Measurements from ENCODE around the gene ZNF487. TPM values are rescaled to one million over a fixed set of nuclear protein-coding genes. Genes with fewer than 3 reads are reported as not detected.
"Not testable (repeated sequence)": the region's sequence is repeated elsewhere in the genome, so short reads cannot be mapped to it uniquely, and the experiment has no call there.

Gene ZNF487
- total and polyA plus RNA-seq, 4 donors: 8.4 to 25.4 (median 9.1) TPM

GRCh38 chr10:43390333-43390732, 46.6 kb upstream of the ZNF487 start:
- DNase-seq: no peak
- no peak for ATAC-seq (ENCODE audit: insufficient read depth, low FRiP score)
- no peaks in the 10 kb centered on the region for H3K27me3 ChIP-seq (ENCODE audit: control insufficient read depth in 3 of 3, insufficient read depth in 3 of 3, low read length in 2 of 3)
- peaks cover 0 to 8% (median 0%) of the 10 kb centered on the region in 5 donors for H3K4me1 ChIP-seq (ENCODE audit: control insufficient read depth in 5 of 5, insufficient read depth in 5 of 5, low read length in 5 of 5)
- H3K9me3 ChIP-seq (ENCODE audit: control insufficient read depth in 4 of 4, insufficient read depth in 3 of 4, low read length in 3 of 4): no peaks in the 10 kb centered on the region
- no peak overlapping the region for H3K4me3 ChIP-seq
- no peak overlapping the region for H3K9ac ChIP-seq (ENCODE audit: insufficient read depth in 1 of 2, low read length in 2 of 2)
- peaks cover 34 to 67% (median 48%) of the 10 kb centered on the region in 4 donors for H3K36me3 ChIP-seq (ENCODE audit: control insufficient read depth in 4 of 4, insufficient read depth in 4 of 4, low read length in 4 of 4)
- 86 to 91% methylated on average over 5 of the region's 5 CpGs for WGBS, 2 donors
- H3K27ac ChIP-seq (ENCODE audit: low read depth in 1 of 2, low read length in 1 of 2): no peak overlapping the region
- no peak for TF ChIP-seq CTCF (IDR thresholded peaks at IDR 0.05; ENCODE audit: control extremely low read depth, extremely low read depth)

- Histone ChIP-seq H3K9ac (ENCODE audit: insufficient read depth in 1 of 2, low read length in 2 of 2) (no peak overlapping the region), H3K4me3 (no peak overlapping the region), H3K4me1 (ENCODE audit: control insufficient read depth in 5 of 5, insufficient read depth in 5 of 5, low read length in 5 of 5) (peaks cover 0 to 10% (median 0%) of the 10 kb centered on the region in 5 donors), H3K27me3 (ENCODE audit: control insufficient read depth in 3 of 3, insufficient read depth in 3 of 3, low read length in 2 of 3) (no peaks in the 10 kb centered on the region), H3K27ac (ENCODE audit: low read depth in 1 of 2, low read length in 1 of 2) (no peak overlapping the region), H3K9me3 (ENCODE audit: control insufficient read depth in 4 of 4, insufficient read depth in 3 of 4, low read length in 3 of 4) (no peaks in the 10 kb centered on the region), H3K36me3 (ENCODE audit: control insufficient read depth in 4 of 4, insufficient read depth in 4 of 4, low read length in 4 of 4) (peaks cover 32 to 67% (median 48%) of the 10 kb centered on the region in 4 donors)
- TF ChIP-seq CTCF (IDR thresholded peaks at IDR 0.05; ENCODE audit: control extremely low read depth, extremely low read depth): no peak
- no peak for ATAC-seq (ENCODE audit: insufficient read depth, low FRiP score)
- peak; percentile 29 to 52 (median 46) for DNase-seq
- WGBS, 2 donors: 76 to 78% methylated on average over 7 of the region's 7 CpGs
Observed at GRCh38 chr10:43390759-43391158, 46.2 kb upstream of the ZNF487 start.

- no peak overlapping the region for H3K27ac ChIP-seq (ENCODE audit: low read depth in 1 of 2, low read length in 1 of 2)
- no peak overlapping the region for H3K4me3 ChIP-seq
- no peak overlapping the region for H3K9ac ChIP-seq (ENCODE audit: insufficient read depth in 1 of 2, low read length in 2 of 2)
- ATAC-seq (ENCODE audit: insufficient read depth, low FRiP score) (no peak), DNase-seq (no peak)
- TF ChIP-seq CTCF (IDR thresholded peaks at IDR 0.05; ENCODE audit: control extremely low read depth, extremely low read depth): no peak
- WGBS, 2 donors: 93% methylated on average over 6 of the region's 6 CpGs
- H3K36me3 ChIP-seq (ENCODE audit: control insufficient read depth in 4 of 4, insufficient read depth in 4 of 4, low read length in 4 of 4): peaks cover 32 to 67% (median 46%) of the 10 kb centered on the region in 4 donors
- H3K27me3 ChIP-seq (ENCODE audit: control insufficient read depth in 3 of 3, insufficient read depth in 3 of 3, low read length in 2 of 3): no peaks in the 10 kb centered on the region
- peaks cover 0 to 10% (median 0%) of the 10 kb centered on the region in 5 donors for H3K4me1 ChIP-seq (ENCODE audit: control insufficient read depth in 5 of 5, insufficient read depth in 5 of 5, low read length in 5 of 5)
- no peaks in the 10 kb centered on the region for H3K9me3 ChIP-seq (ENCODE audit: control insufficient read depth in 4 of 4, insufficient read depth in 3 of 4, low read length in 3 of 4)
Observed at GRCh38 chr10:43391496-43391895, 45.4 kb upstream of the ZNF487 start.

GRCh38 chr10:43392748-43393147, 44.2 kb upstream of the ZNF487 start:
- WGBS, 2 donors: 90 to 91% methylated on average over 3 of the region's 3 CpGs
- peaks cover 0 to 14% (median 0%) of the 10 kb centered on the region in 5 donors for H3K4me1 ChIP-seq (ENCODE audit: control insufficient read depth in 5 of 5, insufficient read depth in 5 of 5, low read length in 5 of 5)
- no peaks in the 10 kb centered on the region for H3K27me3 ChIP-seq (ENCODE audit: control insufficient read depth in 3 of 3, insufficient read depth in 3 of 3, low read length in 2 of 3)
- no peak overlapping the region for H3K9ac ChIP-seq (ENCODE audit: insufficient read depth in 1 of 2, low read length in 2 of 2)
- no peak for ATAC-seq (ENCODE audit: insufficient read depth, low FRiP score)
- H3K36me3 ChIP-seq (ENCODE audit: control insufficient read depth in 4 of 4, insufficient read depth in 4 of 4, low read length in 4 of 4): peaks cover 25 to 55% (median 37%) of the 10 kb centered on the region in 4 donors
- no peak overlapping the region for H3K4me3 ChIP-seq
- H3K9me3 ChIP-seq (ENCODE audit: control insufficient read depth in 4 of 4, insufficient read depth in 3 of 4, low read length in 3 of 4): no peaks in the 10 kb centered on the region
- no peak overlapping the region for H3K27ac ChIP-seq (ENCODE audit: low read depth in 1 of 2, low read length in 1 of 2)
- no peak for TF ChIP-seq CTCF (IDR thresholded peaks at IDR 0.05; ENCODE audit: control extremely low read depth, extremely low read depth)
- no peak for DNase-seq

GRCh38 chr10:43393186-43393585, 43.7 kb upstream of the ZNF487 start:
- H3K9ac ChIP-seq (ENCODE audit: insufficient read depth in 1 of 2, low read length in 2 of 2): not testable (repeated sequence)

More at GRCh38 chr10:43393186-43393585, 43.7 kb upstream of the ZNF487 start:
- DNase-seq; H3K27ac ChIP-seq (ENCODE audit: low read depth in 1 of 2, low read length in 1 of 2); H3K27me3 ChIP-seq (ENCODE audit: control insufficient read depth in 3 of 3, insufficient read depth in 3 of 3, low read length in 2 of 3); ATAC-seq (ENCODE audit: insufficient read depth, low FRiP score); H3K9me3 ChIP-seq (ENCODE audit: control insufficient read depth in 4 of 4, insufficient read depth in 3 of 4, low read length in 3 of 4); H3K4me3 ChIP-seq: not testable (repeated sequence)
- WGBS, 2 donors: 95% methylated on average over 11 of the region's 11 CpGs
- Histone ChIP-seq H3K4me1 (ENCODE audit: control insufficient read depth in 5 of 5, insufficient read depth in 5 of 5, low read length in 5 of 5) (peaks cover 0 to 18% (median 3%) of the 10 kb centered on the region in 5 donors), H3K36me3 (ENCODE audit: control insufficient read depth in 4 of 4, insufficient read depth in 4 of 4, low read length in 4 of 4) (peaks cover 25 to 53% (median 36%) of the 10 kb centered on the region in 4 donors)

Data from lung (tissue), 12 donors.